Activated CD4-positive, alpha-beta T cell treated with anti-CD3 and anti-CD28 coated beads, Interleukin-2, amount 10 ng/mL, durations not matched to agents 7 days and 5 days (primary cell): ENCODE results near the gene PGAP6. TPM values are rescaled to one million over a fixed set of nuclear protein-coding genes. Genes with fewer than 3 reads are reported as not detected.
A peak's percentile ranks its signal among the peaks of the same experiment; 100 is the strongest.
"Not testable (repeated sequence)": the region's sequence is repeated elsewhere in the genome, so short reads cannot be mapped to it uniquely, and the experiment has no call there.

Experiments used
- CTCF ChIA-PET: fragments of 350-600 bp; sonication (Branson Sonifier 250); formaldehyde crosslinking; loops from one replicate; lab custom pipeline; 2021; ENCODE audit warnings: antibody characterized with exemption; lab: Charles Lee
- POLR2A ChIA-PET: fragments of 350-600 bp; sonication (Branson Sonifier 250); formaldehyde crosslinking; loops from one replicate; lab custom pipeline; 2021; ENCODE audit warnings: antibody characterized with exemption; lab: Charles Lee
- DNase-seq: peaks from one replicate; pipeline ENCODE4 v3.0.0-alpha.2; 2020
- H3K27ac Mint-ChIP-seq: one replicate; pipeline ENCODE4 v1.8.0; 2021; ENCODE audit warnings: mild to moderate bottlenecking, moderate library complexity, mixed read lengths
- H3K27me3 Mint-ChIP-seq: one replicate; pipeline ENCODE4 v1.8.0; 2021; ENCODE audit warnings: mixed read lengths
- H3K36me3 Mint-ChIP-seq: one replicate; pipeline ENCODE4 v1.8.0; 2021; ENCODE audit warnings: low read depth, mixed read lengths
- H3K4me1 Mint-ChIP-seq: one replicate; pipeline ENCODE4 v1.8.0; 2021; ENCODE audit warnings: mixed read lengths
- H3K4me3 Mint-ChIP-seq: one replicate; pipeline ENCODE4 v1.8.0; 2021; ENCODE audit warnings: mild to moderate bottlenecking, moderate library complexity, mixed read lengths
- H3K9me3 Mint-ChIP-seq: one replicate; pipeline ENCODE4 v1.8.0; 2021; ENCODE audit warnings: mixed read lengths
- total RNA-seq, 2 experiments: library from RNA; stranded (reverse); gene quantifications; one replicate each; pipeline ENCODE4 v1.2.3, GENCODE V29; 2021

PGAP6 gene
- total RNA-seq, result 10 to 100 TPM; 85.2 to 99.2 TPM

DNA sequence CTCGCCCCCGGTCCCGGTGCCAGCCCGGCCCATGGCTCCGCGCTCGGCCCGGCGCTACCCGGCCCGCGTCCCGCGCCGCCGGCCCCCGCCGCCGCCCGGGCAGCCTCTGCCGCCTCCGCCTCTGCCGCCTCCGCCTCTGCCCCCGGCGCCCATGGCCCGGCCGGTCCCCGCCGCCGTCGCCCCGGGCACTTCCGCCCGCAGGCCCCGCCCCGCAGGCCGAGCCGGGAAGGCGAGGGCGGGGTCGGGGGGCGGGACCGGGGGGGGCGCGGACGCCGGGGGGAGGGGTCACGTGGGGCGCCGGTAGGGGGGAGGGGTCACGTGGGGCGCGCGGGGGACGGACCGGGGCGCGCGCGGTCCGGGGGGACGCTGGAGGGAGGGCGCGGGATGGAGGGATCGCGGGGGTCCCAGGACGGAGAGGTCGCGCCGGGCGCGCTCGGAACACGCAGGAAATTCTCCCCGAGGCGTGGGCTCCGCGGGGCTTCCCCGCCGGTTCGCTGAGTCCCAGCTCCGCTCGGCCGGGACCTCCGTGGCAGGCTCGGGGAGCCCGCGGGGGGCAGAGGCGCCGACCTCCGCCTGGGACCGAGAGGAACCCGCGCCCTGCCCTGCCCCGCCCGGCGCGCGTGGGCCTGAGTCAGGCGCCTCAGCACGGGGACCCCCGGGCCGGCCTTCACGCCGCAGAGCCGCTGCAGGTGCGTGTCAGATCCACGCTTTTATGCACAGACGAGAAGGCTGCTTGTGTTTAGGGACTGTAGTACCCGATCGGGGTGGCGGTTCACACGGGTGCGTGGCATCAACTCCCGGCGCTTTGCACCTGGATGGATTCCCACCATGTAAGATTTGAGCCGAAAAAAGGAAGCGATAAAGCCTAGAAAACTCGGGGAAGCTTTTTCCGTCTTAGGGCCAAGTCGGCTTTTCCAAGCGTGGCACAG is at the start of gene PGAP6:
Gene PGAP6, minus strand, starts transcription at position 190 of the 929 bp plus-strand sequence. Its CDS starts 157 bp downstream, at position 33.
- Mint-ChIP-seq H3K9me3 (no peaks in the 10 kb centered on the region), H3K36me3 (peaks cover 4% of the 10 kb centered on the region), H3K27ac (peak within 1 kb of the TSS; percentile 79), H3K27me3 (peaks cover 4% of the 10 kb centered on the region), H3K4me3 (peak within 1 kb of the TSS; percentile 85), H3K4me1 (peaks cover 25% of the 10 kb centered on the region)
- ChIA-PET CTCF (interaction anchor here (1.2 kb wide), 1 partner anchor 19 kb away, joined by 3 read pairs; no protein-coding TSS in a partner anchor), POLR2A (interaction anchor here (0.7 kb wide), 1 partner anchor 58 kb away, joined by 3 read pairs; no protein-coding TSS in a partner anchor)
- peak; percentile 65 for DNase-seq

GRCh38 chr16:430904-431303 is 49.1 kb upstream of the PGAP6 start:
- ChIA-PET POLR2A (no interaction called here), CTCF (interaction anchor here (0.6 kb wide), 1 partner anchor 1773 kb away, joined by 3 read pairs; no protein-coding TSS in a partner anchor)
- DNase-seq, result no peak
- H3K4me3 Mint-ChIP-seq, result no peak overlapping the region
- peaks cover 9% of the 10 kb centered on the region for H3K36me3 Mint-ChIP-seq
- no peaks in the 10 kb centered on the region for H3K27me3 Mint-ChIP-seq
- no peaks in the 10 kb centered on the region for H3K9me3 Mint-ChIP-seq
- peaks cover 20% of the 10 kb centered on the region for H3K4me1 Mint-ChIP-seq
- no peak overlapping the region for H3K27ac Mint-ChIP-seq

GRCh38 chr16:427250-427649 is 45.5 kb upstream of the PGAP6 start:
- Mint-ChIP-seq H3K27ac (peak overlapping the region; percentile 27), H3K4me3 (peak overlapping the region; percentile 69), H3K9me3 (no peaks in the 10 kb centered on the region), H3K27me3 (peaks cover 11% of the 10 kb centered on the region), H3K36me3 (peaks cover 5% of the 10 kb centered on the region), H3K4me1 (peaks cover 28% of the 10 kb centered on the region)
- POLR2A ChIA-PET, result no interaction called here
- CTCF ChIA-PET, result no interaction called here
- no peak for DNase-seq

- Mint-ChIP-seq H3K4me1 (peaks cover 28% of the 10 kb centered on the region), H3K36me3 (peaks cover 5% of the 10 kb centered on the region), H3K9me3 (no peaks in the 10 kb centered on the region), H3K27ac (peak overlapping the region; percentile 48), H3K4me3 (peak overlapping the region; percentile 69), H3K27me3 (peaks cover 11% of the 10 kb centered on the region)
- DNase-seq, result no peak
- POLR2A ChIA-PET, result no interaction called here
- CTCF ChIA-PET, result no interaction called here
These were observed 45.1 kb upstream of the PGAP6 start for GRCh38 chr16:426906-427249.

GRCh38 chr16:426115-426905 is 44.5 kb upstream of the PGAP6 start:
- Mint-ChIP-seq H3K4me1 (peaks cover 28% of the 10 kb centered on the region), H3K27me3 (peaks cover 11% of the 10 kb centered on the region), H3K36me3 (peaks cover 5% of the 10 kb centered on the region), H3K27ac (peak overlapping the region; percentile 48), H3K9me3 (no peaks in the 10 kb centered on the region), H3K4me3 (peak overlapping the region; percentile 69)
- CTCF ChIA-PET, result no interaction called here
- DNase-seq, result no peak
- POLR2A ChIA-PET, result interaction anchor here (0.7 kb wide), 1 partner anchor 12 kb away, joined by 3 read pairs; no protein-coding TSS in a partner anchor

DNA sequence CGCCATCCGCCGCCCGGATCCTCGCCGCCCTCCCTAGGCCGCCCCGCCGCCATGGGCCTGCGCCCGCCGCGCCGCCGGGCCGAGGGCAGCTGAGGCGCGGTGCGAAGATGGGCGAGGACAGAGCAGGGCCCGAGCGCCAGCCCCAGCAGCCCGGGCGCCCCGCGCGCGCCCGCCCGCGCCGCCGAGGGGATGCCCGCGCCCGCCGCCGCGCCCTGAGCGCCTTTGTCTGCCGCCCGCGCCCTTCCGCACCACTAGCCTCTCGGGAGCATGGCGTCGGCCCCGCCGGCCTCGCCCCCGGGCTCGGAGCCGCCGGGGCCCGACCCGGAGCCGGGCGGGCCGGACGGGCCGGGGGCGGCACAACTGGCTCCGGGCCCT is 43.9 kb upstream of the PGAP6 start:
- POLR2A ChIA-PET, result interaction anchor here (0.7 kb wide), 1 partner anchor 12 kb away, joined by 3 read pairs; no protein-coding TSS in a partner anchor
- no peak for DNase-seq
- H3K36me3 Mint-ChIP-seq, result peaks cover 5% of the 10 kb centered on the region
- CTCF ChIA-PET, result no interaction called here
- H3K27ac Mint-ChIP-seq, result peak overlapping the region; percentile 64
- peaks cover 11% of the 10 kb centered on the region for H3K27me3 Mint-ChIP-seq
- H3K4me1 Mint-ChIP-seq, result peaks cover 28% of the 10 kb centered on the region
- H3K9me3 Mint-ChIP-seq, result no peaks in the 10 kb centered on the region
- H3K4me3 Mint-ChIP-seq, result peak overlapping the region; percentile 81

DNA sequence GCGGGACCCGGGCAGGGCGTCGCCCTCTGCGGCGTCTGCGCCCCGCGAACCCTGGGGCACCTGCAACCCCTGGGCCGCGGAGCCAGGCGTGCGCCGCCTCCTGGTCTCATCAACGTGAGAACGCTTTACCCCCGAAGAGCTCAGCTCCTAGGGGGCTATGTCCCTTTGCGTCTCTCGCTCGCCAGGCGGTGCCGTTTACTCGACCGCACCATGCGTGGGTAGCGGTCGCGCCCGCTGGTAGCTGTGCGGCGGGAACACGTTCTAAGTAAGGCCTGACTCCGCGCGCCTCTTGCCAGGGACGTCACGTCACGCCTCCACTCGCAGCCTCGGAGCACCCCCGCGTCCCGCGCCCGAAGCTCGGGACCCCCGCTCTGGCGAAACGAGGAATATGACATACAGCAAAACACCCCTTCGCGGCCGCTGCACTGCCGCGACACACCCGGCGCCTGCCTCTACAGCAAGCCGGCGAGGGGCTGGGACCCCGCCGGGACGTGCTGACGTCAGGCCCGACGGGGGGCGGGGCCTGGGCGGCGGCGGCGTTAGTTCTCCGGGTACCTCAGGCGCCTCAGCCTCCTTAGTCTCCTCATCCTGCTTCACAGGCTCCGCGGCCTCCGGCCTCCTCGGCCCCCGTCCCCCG is 43.4 kb upstream of the PGAP6 start, which contains the start of gene RAB11FIP3:
Gene RAB11FIP3, plus strand, starts transcription at position 568 of the 637 bp plus-strand sequence. CDS start 358 bp downstream, outside the sequence.
- Mint-ChIP-seq H3K27me3 (peaks cover 11% of the 10 kb centered on the region), H3K4me3 (peak within 1 kb of the TSS; percentile 81), H3K36me3 (peaks cover 5% of the 10 kb centered on the region), H3K4me1 (peaks cover 28% of the 10 kb centered on the region), H3K9me3 (no peaks in the 10 kb centered on the region), H3K27ac (peak within 1 kb of the TSS; percentile 87)
- POLR2A ChIA-PET, result no interaction called here
- peak; percentile 84 for DNase-seq
- CTCF ChIA-PET, result interaction anchor here (1.2 kb wide), 1 partner anchor 11 kb away, joined by 3 read pairs; no protein-coding TSS in a partner anchor

GRCh38 chr16:424623-425081 is 42.9 kb upstream of the PGAP6 start:
- Mint-ChIP-seq H3K4me1 (peaks cover 28% of the 10 kb centered on the region), H3K27ac (peak overlapping the region; percentile 76), H3K36me3 (peaks cover 5% of the 10 kb centered on the region), H3K27me3 (peaks cover 11% of the 10 kb centered on the region), H3K9me3 (no peaks in the 10 kb centered on the region), H3K4me3 (peak overlapping the region; percentile 81)
- ChIA-PET POLR2A (no interaction called here), CTCF (interaction anchor here (1.2 kb wide), 1 partner anchor 10 kb away, joined by 3 read pairs; no protein-coding TSS in a partner anchor)
- DNase-seq, result no peak

GRCh38 chr16:424033-424622 is 42.4 kb upstream of the PGAP6 start:
- ChIA-PET POLR2A (no interaction called here), CTCF (interaction anchor here (1.2 kb wide), 1 partner anchor 10 kb away, joined by 3 read pairs; no protein-coding TSS in a partner anchor)
- DNase-seq, result no peak
- H3K27ac Mint-ChIP-seq, result peak overlapping the region; percentile 76
- peaks cover 11% of the 10 kb centered on the region for H3K27me3 Mint-ChIP-seq
- H3K9me3 Mint-ChIP-seq, result no peaks in the 10 kb centered on the region
- peak overlapping the region; percentile 81 for H3K4me3 Mint-ChIP-seq
- H3K36me3 Mint-ChIP-seq, result peaks cover 5% of the 10 kb centered on the region
- H3K4me1 Mint-ChIP-seq, result peaks cover 28% of the 10 kb centered on the region

- Mint-ChIP-seq H3K27me3 (peaks cover 11% of the 10 kb centered on the region), H3K4me1 (peaks cover 14% of the 10 kb centered on the region)
- H3K36me3 Mint-ChIP-seq, H3K27ac Mint-ChIP-seq, DNase-seq, H3K9me3 Mint-ChIP-seq, H3K4me3 Mint-ChIP-seq, POLR2A ChIA-PET: not testable (repeated sequence)
- CTCF ChIA-PET, result interaction anchor here (0.7 to 1.5 kb wide), 2 partner anchors 53 to 149 kb away, joined by 3 read pairs; no protein-coding TSS in a partner anchor
These were observed 40.4 kb upstream of the PGAP6 start for GRCh38 chr16:422179-422578.

DNA sequence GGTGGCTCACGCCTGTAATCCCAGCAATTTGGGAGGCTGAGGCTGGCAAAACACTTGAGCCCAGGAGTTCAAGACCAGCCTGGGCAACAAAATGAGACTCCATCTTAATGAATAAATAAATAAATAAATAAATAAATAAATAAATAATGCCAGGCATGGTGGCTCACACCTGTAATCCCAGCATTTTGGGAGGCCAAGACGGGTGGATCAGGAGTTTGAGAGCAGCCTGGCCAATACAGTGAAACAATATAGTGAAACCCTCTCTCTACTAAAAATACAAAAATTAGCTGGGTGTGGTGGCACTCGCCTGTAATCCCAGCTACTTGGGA is 33.4 kb upstream of the PGAP6 start:
- H3K27me3 Mint-ChIP-seq, H3K36me3 Mint-ChIP-seq, H3K27ac Mint-ChIP-seq, H3K9me3 Mint-ChIP-seq, H3K4me3 Mint-ChIP-seq, POLR2A ChIA-PET, DNase-seq, H3K4me1 Mint-ChIP-seq: not testable (repeated sequence)
- CTCF ChIA-PET, result interaction anchor here (1.2 to 1.3 kb wide), 2 partner anchors 9 to 14 kb away, joined by 3 read pairs; partner anchors contain the start of gene DECR2
